Pancreas (tissue), 10 donors: ENCODE measurements around the gene TRIO. TPM values are rescaled to one million over a fixed set of nuclear protein-coding genes. Genes with fewer than 3 reads are reported as not detected.

Experiments
- ATAC-seq, 4 donors: fragments of 200-7000 bp; cut with Tn5 transposase; one replicate each; pipeline versions ENCODE4 v1.8.0 to v1.9.1; 2020; ENCODE audit warnings: mild to moderate bottlenecking in 4 of 4, moderate library complexity in 4 of 4
- DNase-seq, 6 donors: peaks; one replicate each; pipeline ENCODE4 v3.0.0-alpha.2; 2020
- FAIRE-seq: peaks from 2 replicates; lab custom pipeline; 2012; peaks lifted over from hg19 to GRCh38; lab: Jason Lieb, UNC
- H3K27ac ChIP-seq, 4 donors: fragments of 200-600 bp; sonication (generic); 1 replicate in 3 of 4; 2 replicates in 1 of 4; pipeline versions ENCODE4 v1.5.0 to v1.8.0; 2020
- H3K27me3 ChIP-seq, 4 donors: fragments of 200-600 bp; one replicate each; pipeline ENCODE4 v1.8.0; 2021
- H3K36me3 ChIP-seq, 3 donors: fragments of 200-600 bp; sonication (generic) in 1 of 3; one replicate each; pipeline versions ENCODE4 v1.5.0 to v1.8.0; 2020 to 2021
- H3K4me1 ChIP-seq, 3 donors: fragments of 200-600 bp; one replicate each; pipeline ENCODE4 v1.8.0; 2021
- H3K4me3 ChIP-seq, 4 donors: fragments of 200-600 bp; sonication (generic) in 2 of 4; one replicate each; pipeline versions ENCODE4 v1.5.0 to v1.8.0; 2020 to 2021
- H3K9me3 ChIP-seq, 4 donors: fragments of 200-600 bp; one replicate each; pipeline ENCODE4 v1.8.0; 2021
- WGBS, 2 donors: extraction: QIAGEN DNeasy Blood & Tissue Kit; methylation state at CpG; one replicate each; pipeline ENCODE4 v1.1.7; 2013; 5-methylcytosine and 5-hydroxymethylcytosine counted together
- intact Hi-C, 3 donors: fragments of 100-400 bp; cut with DNase I; formaldehyde crosslinking; loops; one replicate each; pipeline versions ENCODE4 v1.11.1 to v1.14.2; 2022
- polyA plus RNA-seq, 2 donors: library from polyadenylated mRNA; stranded (reverse); fragments of 200-250 nt; gene quantifications; one replicate each; pipeline ENCODE4 v1.2.3, GENCODE V29; 2013
- total RNA-seq, 6 donors: library from RNA; stranded (reverse); fragmentation: NEBNext Ultra II Directional in 4 of 6; extraction: Animal tissue kit (Norgen Biotek cat#: 25700) in 4 of 6; gene quantifications; one replicate each; pipeline versions ENCODE4 v1.2.1 to v1.2.4, GENCODE V29; 2021 to 2023
- TF ChIP-seq, protein P1 (sequence below), 4 donors: fragments of 200-600 bp; sonication (generic) in 3 of 4; IDR thresholded peaks; one replicate each; pipeline versions ENCODE4 v1.5.0 to v1.8.0; 2021; ENCODE audit warnings: antibody characterized with exemption in 4 of 4
- donor health status: healthy with polysubstance abuse.
- donor health status: DM: no; HTN: no; CAD: no; lungs with moderate emphysema.
- donor health status: DM: no; HTN: no; CAD: no.
- donor health status: control.
- donor health status: control.
- donor health status: Bipolar disorder and iron deficiency.
- donor health status: DM: yes; HTN: yes; CAD: no.
- donor health status: DM: no; HTN: no; CAD: no.
- donor health status: DM: no; HTN: no; CAD: no.
- donor health status: DM: yes; HTN: yes; CAD: no.

The TRIO gene
- total and polyA plus RNA-seq, 8 donors = 27.3 to 82.5 (median 38.3) TPM

DNA sequence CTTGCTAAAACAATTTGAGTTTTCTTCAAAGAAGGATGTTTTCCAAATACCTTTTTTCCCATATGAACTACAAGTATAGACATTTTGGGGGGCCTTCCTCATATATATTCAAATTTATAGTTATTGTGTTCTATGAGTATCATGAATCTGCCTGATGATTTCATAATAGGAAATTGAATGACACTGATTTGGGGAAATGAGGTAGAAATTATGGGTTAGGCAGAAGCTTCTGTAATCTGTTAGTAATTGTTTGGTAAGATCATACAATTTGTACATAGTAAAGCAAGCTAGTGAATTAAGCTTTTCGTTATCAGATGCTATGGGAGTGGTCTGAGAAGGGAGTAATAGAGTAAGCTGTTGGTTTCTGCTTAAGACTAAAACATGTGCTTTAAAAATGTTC is 98.0 kb downstream of the TRIO start:
- FAIRE-seq (no peak), ATAC-seq (no peak), DNase-seq (no peak)
- H3K27me3 ChIP-seq = no peaks in the 10 kb centered on the region
- TF ChIP-seq, protein P1, sequence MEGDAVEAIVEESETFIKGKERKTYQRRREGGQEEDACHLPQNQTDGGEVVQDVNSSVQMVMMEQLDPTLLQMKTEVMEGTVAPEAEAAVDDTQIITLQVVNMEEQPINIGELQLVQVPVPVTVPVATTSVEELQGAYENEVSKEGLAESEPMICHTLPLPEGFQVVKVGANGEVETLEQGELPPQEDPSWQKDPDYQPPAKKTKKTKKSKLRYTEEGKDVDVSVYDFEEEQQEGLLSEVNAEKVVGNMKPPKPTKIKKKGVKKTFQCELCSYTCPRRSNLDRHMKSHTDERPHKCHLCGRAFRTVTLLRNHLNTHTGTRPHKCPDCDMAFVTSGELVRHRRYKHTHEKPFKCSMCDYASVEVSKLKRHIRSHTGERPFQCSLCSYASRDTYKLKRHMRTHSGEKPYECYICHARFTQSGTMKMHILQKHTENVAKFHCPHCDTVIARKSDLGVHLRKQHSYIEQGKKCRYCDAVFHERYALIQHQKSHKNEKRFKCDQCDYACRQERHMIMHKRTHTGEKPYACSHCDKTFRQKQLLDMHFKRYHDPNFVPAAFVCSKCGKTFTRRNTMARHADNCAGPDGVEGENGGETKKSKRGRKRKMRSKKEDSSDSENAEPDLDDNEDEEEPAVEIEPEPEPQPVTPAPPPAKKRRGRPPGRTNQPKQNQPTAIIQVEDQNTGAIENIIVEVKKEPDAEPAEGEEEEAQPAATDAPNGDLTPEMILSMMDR (IDR thresholded peaks at IDR 0.05) = no peak
- 89 to 98% methylated on average over 1 of the region's 1 CpG for WGBS, 2 donors
- no peak overlapping the region for H3K27ac ChIP-seq
- no peaks in the 10 kb centered on the region for H3K36me3 ChIP-seq
- intact Hi-C loops = no loop called here
- H3K9me3 ChIP-seq = no peaks in the 10 kb centered on the region
- H3K4me1 ChIP-seq = peaks cover 0 to 4% (median 4%) of the 10 kb centered on the region in 3 donors
- no peak overlapping the region for H3K4me3 ChIP-seq

DNA sequence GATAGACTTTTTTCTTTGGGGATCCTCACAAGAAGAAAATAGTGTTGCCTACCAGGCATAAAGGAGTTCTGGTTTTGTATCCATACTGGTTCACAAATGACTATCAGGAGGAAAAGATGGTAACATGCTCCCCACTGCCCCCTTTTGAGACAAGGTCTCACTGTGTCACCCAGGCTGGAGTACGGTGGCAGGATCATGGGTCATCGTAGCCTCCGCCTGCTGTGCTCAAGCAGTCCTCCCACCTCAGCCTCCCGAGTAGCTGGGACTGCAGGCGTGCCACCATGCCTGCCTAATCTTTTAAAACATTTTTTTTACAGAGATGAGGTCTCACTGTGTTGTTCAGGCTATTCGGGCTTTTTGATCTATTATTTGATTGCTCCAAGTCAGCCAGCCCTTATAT is 99.3 kb downstream of the TRIO start:
- intact Hi-C loops = no loop called here
- Histone ChIP-seq H3K4me3 (no peak overlapping the region), H3K27me3 (no peaks in the 10 kb centered on the region), H3K4me1 (peaks cover 0 to 4% (median 4%) of the 10 kb centered on the region in 3 donors), H3K27ac (no peak overlapping the region), H3K9me3 (no peaks in the 10 kb centered on the region), H3K36me3 (no peaks in the 10 kb centered on the region)
- FAIRE-seq (no peak), ATAC-seq (no peak), DNase-seq (no peak)
- TF ChIP-seq, protein P1 (IDR thresholded peaks at IDR 0.05) = no peak
- 91 to 98% methylated on average over 6 of the region's 6 CpGs for WGBS, 2 donors

DNA sequence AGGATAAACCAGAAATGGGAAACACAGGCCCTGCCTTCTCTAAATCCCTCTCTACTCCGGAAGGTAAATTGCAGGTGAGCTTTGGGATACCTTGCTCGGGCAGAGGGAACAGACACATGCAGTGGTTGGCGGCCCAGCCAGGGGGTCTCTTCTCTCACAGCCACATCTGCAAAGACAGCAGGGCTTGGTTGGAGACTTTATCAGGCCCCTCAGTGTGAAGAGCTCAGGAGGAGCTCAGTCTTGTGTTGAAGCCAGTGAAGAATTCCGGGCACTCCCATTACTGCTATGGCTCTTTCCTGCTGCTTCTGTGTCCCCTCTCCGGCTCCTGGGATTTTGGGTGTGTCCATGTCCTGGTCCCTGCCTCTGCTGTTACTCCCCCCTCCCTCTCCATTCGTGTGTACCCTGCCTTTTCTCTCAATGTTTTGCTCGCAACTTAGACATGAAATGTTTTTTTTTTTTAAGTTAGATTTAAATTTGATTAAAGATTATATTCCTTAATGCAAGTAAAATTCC is 99.8 kb downstream of the TRIO start:
- Histone ChIP-seq H3K4me3 (no peak overlapping the region), H3K27ac (no peak overlapping the region), H3K27me3 (no peaks in the 10 kb centered on the region), H3K4me1 (peaks cover 0 to 4% (median under 1%) of the 10 kb centered on the region in 3 donors), H3K36me3 (no peaks in the 10 kb centered on the region), H3K9me3 (no peaks in the 10 kb centered on the region)
- ATAC-seq = no peak
- TF ChIP-seq, protein P1 (IDR thresholded peaks at IDR 0.05) = no peak
- FAIRE-seq = no peak
- intact Hi-C loops = no loop called here
- DNase-seq = no peak
- WGBS, 2 donors = 94 to 96% methylated on average over 7 of the region's 7 CpGs

DNA sequence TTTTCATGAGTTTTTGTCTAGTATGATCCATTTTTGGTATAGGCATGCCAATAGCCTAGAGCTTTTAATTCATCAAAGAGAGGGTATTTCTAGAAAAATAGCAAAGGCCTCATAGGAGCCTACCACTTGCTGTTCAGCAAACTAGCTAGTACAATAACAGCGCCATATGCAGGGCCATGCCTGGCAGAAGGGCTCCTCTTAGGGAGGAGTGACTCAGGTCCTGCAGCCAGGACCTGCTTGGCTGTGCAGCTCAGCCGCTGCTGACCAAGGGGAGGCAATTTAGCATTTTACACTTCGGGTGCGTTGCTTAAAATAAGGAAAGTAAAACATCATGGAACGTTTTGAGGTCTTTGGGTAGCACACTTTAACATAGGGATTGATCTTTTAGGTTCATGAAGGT is 100.6 kb downstream of the TRIO start:
- Histone ChIP-seq H3K9me3 (no peaks in the 10 kb centered on the region), H3K4me3 (no peak overlapping the region), H3K36me3 (no peaks in the 10 kb centered on the region), H3K4me1 (peaks cover 0 to 4% (median 0%) of the 10 kb centered on the region in 3 donors), H3K27ac (no peak overlapping the region), H3K27me3 (no peaks in the 10 kb centered on the region)
- no peak for ATAC-seq
- 91 to 93% methylated on average over 5 of the region's 5 CpGs for WGBS, 2 donors
- intact Hi-C loops = no loop called here
- TF ChIP-seq, protein P1 (IDR thresholded peaks at IDR 0.05) = no peak
- DNase-seq = no peak
- no peak for FAIRE-seq

DNA sequence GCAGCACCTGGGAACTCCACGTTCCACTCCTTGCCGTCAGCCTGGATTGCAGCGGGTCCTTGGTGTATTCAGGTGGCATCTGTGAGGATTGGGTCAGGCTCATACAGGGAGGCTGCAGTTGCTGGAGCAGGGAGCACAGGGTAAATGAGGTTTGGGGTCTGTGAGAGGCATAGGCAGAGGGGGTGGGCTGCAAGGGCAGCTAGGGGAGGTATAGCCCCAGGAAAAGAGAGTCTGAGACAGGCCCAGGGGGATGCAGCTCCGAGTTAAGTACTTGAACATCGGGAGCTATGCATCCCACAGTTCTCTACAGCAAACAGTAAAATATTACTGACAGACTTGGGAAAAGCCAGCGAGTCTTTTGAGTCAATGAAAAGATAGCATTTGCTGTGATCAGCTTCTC is 101.6 kb downstream of the TRIO start:
- no peak overlapping the region for H3K27ac ChIP-seq
- TF ChIP-seq, protein P1 (IDR thresholded peaks at IDR 0.05) = no peak
- no peaks in the 10 kb centered on the region for H3K27me3 ChIP-seq
- 90 to 95% methylated on average over 6 of the region's 6 CpGs for WGBS, 2 donors
- ATAC-seq (no peak), FAIRE-seq (no peak), DNase-seq (no peak)
- no peaks in the 10 kb centered on the region for H3K36me3 ChIP-seq
- H3K4me3 ChIP-seq = no peak overlapping the region
- intact Hi-C loops = no loop called here
- no peaks in the 10 kb centered on the region for H3K9me3 ChIP-seq
- H3K4me1 ChIP-seq = peaks cover 0 to 4% (median 0%) of the 10 kb centered on the region in 3 donors
